ENCODE results near the gene TRIM38. TPM values are rescaled to one million over a fixed set of nuclear protein-coding genes. Genes with fewer than 3 reads are reported as not detected.
"Not testable (repeated sequence)": the region's sequence is repeated elsewhere in the genome, so short reads cannot be mapped to it uniquely, and the experiment has no call there.

The TRIM38 gene
- total and polyA plus RNA-seq, 5 experiments from 2014 or later: 4.3 to 29.7 (median 7.4) TPM

GRCh38 chr6:25928562-25929324, 33.9 kb upstream of the TRIM38 start:
- ATAC-seq (no peak), DNase-seq (no peak)
- no peak overlapping the region for H3K27ac Mint-ChIP-seq

GRCh38 chr6:25929785-25930184, 32.8 kb upstream of the TRIM38 start:
- DNase-seq, H3K36me3 Mint-ChIP-seq, ATAC-seq, H3K9me3 Mint-ChIP-seq, H3K4me1 Mint-ChIP-seq, H3K27me3 Mint-ChIP-seq, H3K27ac Mint-ChIP-seq, H3K4me3 Mint-ChIP-seq, POLR2A ChIA-PET: not testable (repeated sequence)

More at GRCh38 chr6:25928562-25929324, 33.9 kb upstream of the TRIM38 start:
- peaks cover 0 to 4% (median 0%) of the 10 kb centered on the region in 5 donors for H3K27me3 Mint-ChIP-seq
- H3K36me3 Mint-ChIP-seq: no peaks in the 10 kb centered on the region
- POLR2A ChIA-PET: no interaction called here
- H3K4me1 Mint-ChIP-seq: no peaks in the 10 kb centered on the region
- H3K9me3 Mint-ChIP-seq: no peaks in the 10 kb centered on the region
- no peak overlapping the region for H3K4me3 Mint-ChIP-seq

- Mint-ChIP-seq H3K4me1 (no peaks in the 10 kb centered on the region), H3K9me3 (no peaks in the 10 kb centered on the region), H3K4me3 (no peak within 1 kb of the TSS), H3K27me3 (peaks cover 0 to 4% (median 0%) of the 10 kb centered on the region in 5 donors), H3K36me3 (no peaks in the 10 kb centered on the region), H3K27ac (peak within 1 kb of the TSS in 1 of 10 donors; percentile 64)
- DNase-seq (no peak), ATAC-seq (no peak)
- POLR2A ChIA-PET: no interaction called here
These were observed 31.8 kb upstream of the TRIM38 start, which contains the start of gene SLC17A2 for GRCh38 chr6:25930532-25931410. SLC17A2 (minus strand) TSS chr6:25930691; CDS start chr6:25925796, 4,895 bp downstream.

GRCh38 chr6:25931411-25931709, 31.2 kb upstream of the TRIM38 start:
- Mint-ChIP-seq H3K4me3 (no peak overlapping the region), H3K4me1 (no peaks in the 10 kb centered on the region), H3K9me3 (no peaks in the 10 kb centered on the region), H3K27ac (no peak overlapping the region), H3K36me3 (no peaks in the 10 kb centered on the region), H3K27me3 (peaks cover 0 to 4% (median 0%) of the 10 kb centered on the region in 5 donors)
- no peak for DNase-seq
- no peak for ATAC-seq
- POLR2A ChIA-PET: no interaction called here

GRCh38 chr6:25934156-25934555, 28.4 kb upstream of the TRIM38 start:
- H3K4me1 Mint-ChIP-seq: no peaks in the 10 kb centered on the region
- no peak for DNase-seq
- no peak overlapping the region for H3K4me3 Mint-ChIP-seq
- no peaks in the 10 kb centered on the region for H3K36me3 Mint-ChIP-seq
- POLR2A ChIA-PET: interaction anchor here (0.9 kb wide), 1 partner anchor 25 kb away, joined by 3 read pairs; no protein-coding TSS in a partner anchor
- H3K27me3 Mint-ChIP-seq: peaks cover 0 to 4% (median 0%) of the 10 kb centered on the region in 5 donors
- ATAC-seq: no peak
- H3K9me3 Mint-ChIP-seq: no peaks in the 10 kb centered on the region
- no peak overlapping the region for H3K27ac Mint-ChIP-seq

- Mint-ChIP-seq H3K4me3 (no peak overlapping the region), H3K4me1 (no peaks in the 10 kb centered on the region), H3K9me3 (no peaks in the 10 kb centered on the region), H3K27ac (no peak overlapping the region), H3K27me3 (peaks cover 0 to 4% (median 0%) of the 10 kb centered on the region in 5 donors), H3K36me3 (no peaks in the 10 kb centered on the region)
- POLR2A ChIA-PET: no interaction called here
- DNase-seq (no peak), ATAC-seq (no peak)
These were observed 27.8 kb upstream of the TRIM38 start for GRCh38 chr6:25934735-25935313.

GRCh38 chr6:25935953-25936352, 26.6 kb upstream of the TRIM38 start:
- Mint-ChIP-seq H3K4me1 (no peaks in the 10 kb centered on the region), H3K4me3 (no peak overlapping the region), H3K27me3 (peaks cover 0 to 3% (median 0%) of the 10 kb centered on the region in 5 donors), H3K36me3 (no peaks in the 10 kb centered on the region), H3K9me3 (no peaks in the 10 kb centered on the region), H3K27ac (no peak overlapping the region)
- DNase-seq (no peak), ATAC-seq (no peak)
- POLR2A ChIA-PET: no interaction called here

GRCh38 chr6:25939593-25939992, 23.0 kb upstream of the TRIM38 start:
- no peaks in the 10 kb centered on the region for H3K36me3 Mint-ChIP-seq
- ATAC-seq: no peak
- H3K4me3 Mint-ChIP-seq: no peak overlapping the region
- peaks cover 0 to 2% (median 0%) of the 10 kb centered on the region in 5 donors for H3K27me3 Mint-ChIP-seq
- no peak overlapping the region for H3K27ac Mint-ChIP-seq
- DNase-seq: no peak
- H3K4me1 Mint-ChIP-seq: no peaks in the 10 kb centered on the region
- H3K9me3 Mint-ChIP-seq: no peaks in the 10 kb centered on the region
- POLR2A ChIA-PET: interaction anchor here (0.6 kb wide), 1 partner anchor 1232 kb away, joined by 3 read pairs; no protein-coding TSS in a partner anchor

GRCh38 chr6:25942561-25943147, 19.9 kb upstream of the TRIM38 start:
- ATAC-seq (peak; percentile 61 to 64), DNase-seq (peak in 3 of 10 donors; percentile 14 to 42 (median 39))
- H3K27me3 Mint-ChIP-seq: peaks cover 0 to 5% (median 0%) of the 10 kb centered on the region in 5 donors
- no peak overlapping the region for H3K27ac Mint-ChIP-seq
- POLR2A ChIA-PET: no interaction called here
- peaks cover 3 to 6% (median 4%) of the 10 kb centered on the region in 4 donors for H3K4me1 Mint-ChIP-seq
- peaks cover 0 to 11% (median 2%) of the 10 kb centered on the region in 9 donors for H3K9me3 Mint-ChIP-seq
- no peak overlapping the region for H3K4me3 Mint-ChIP-seq
- peaks cover 0 to 9% (median 0%) of the 10 kb centered on the region in 3 donors for H3K36me3 Mint-ChIP-seq

- POLR2A ChIA-PET: no interaction called here
- no peak overlapping the region for H3K27ac Mint-ChIP-seq
- no peak overlapping the region for H3K4me3 Mint-ChIP-seq
- H3K27me3 Mint-ChIP-seq: peaks cover 0 to 5% (median 0%) of the 10 kb centered on the region in 5 donors
- ATAC-seq (no peak), DNase-seq (no peak)
- peaks cover 3 to 6% (median 4%) of the 10 kb centered on the region in 4 donors for H3K4me1 Mint-ChIP-seq
- peaks cover 0 to 9% (median 0%) of the 10 kb centered on the region in 3 donors for H3K36me3 Mint-ChIP-seq
- peaks cover 0 to 11% (median 2%) of the 10 kb centered on the region in 9 donors for H3K9me3 Mint-ChIP-seq
These were observed 18.7 kb upstream of the TRIM38 start for GRCh38 chr6:25943887-25944286.

- Mint-ChIP-seq H3K4me3 (no peak overlapping the region), H3K27me3 (peaks cover 0 to 5% (median 0%) of the 10 kb centered on the region in 5 donors), H3K27ac (no peak overlapping the region), H3K36me3 (peaks cover 0 to 9% (median 0%) of the 10 kb centered on the region in 3 donors), H3K4me1 (peaks cover 3 to 6% (median 4%) of the 10 kb centered on the region in 4 donors), H3K9me3 (peaks cover 0 to 12% (median 3%) of the 10 kb centered on the region in 9 donors)
- POLR2A ChIA-PET: no interaction called here
- ATAC-seq (no peak), DNase-seq (no peak)
These were observed 17.7 kb upstream of the TRIM38 start for GRCh38 chr6:25944688-25945574.

GRCh38 chr6:25945738-25946137, 16.9 kb upstream of the TRIM38 start:
- not testable (repeated sequence) for H3K27me3 Mint-ChIP-seq

More at GRCh38 chr6:25945738-25946137, 16.9 kb upstream of the TRIM38 start:
- DNase-seq, ATAC-seq, POLR2A ChIA-PET, H3K4me1 Mint-ChIP-seq, H3K27ac Mint-ChIP-seq, H3K4me3 Mint-ChIP-seq: not testable (repeated sequence)
- Mint-ChIP-seq H3K36me3 (peaks cover 0 to 13% (median 4%) of the 10 kb centered on the region in 3 donors), H3K9me3 (peaks cover 0 to 15% (median 6%) of the 10 kb centered on the region in 9 donors)

All from naive thymus-derived CD8-positive, alpha-beta T cell (primary cell).